Activated gamma-delta T cell (primary cell): ENCODE measurements around the gene RILPL1.
"Not testable (repeated sequence)": the region's sequence is repeated elsewhere in the genome, so short reads cannot be mapped to it uniquely, and the experiment has no call there.

Experiments
- DNase-seq: peaks from one replicate; lab custom pipeline; 2025; lab: John Stamatoyannopoulos, UW

Gene RILPL1

DNA sequence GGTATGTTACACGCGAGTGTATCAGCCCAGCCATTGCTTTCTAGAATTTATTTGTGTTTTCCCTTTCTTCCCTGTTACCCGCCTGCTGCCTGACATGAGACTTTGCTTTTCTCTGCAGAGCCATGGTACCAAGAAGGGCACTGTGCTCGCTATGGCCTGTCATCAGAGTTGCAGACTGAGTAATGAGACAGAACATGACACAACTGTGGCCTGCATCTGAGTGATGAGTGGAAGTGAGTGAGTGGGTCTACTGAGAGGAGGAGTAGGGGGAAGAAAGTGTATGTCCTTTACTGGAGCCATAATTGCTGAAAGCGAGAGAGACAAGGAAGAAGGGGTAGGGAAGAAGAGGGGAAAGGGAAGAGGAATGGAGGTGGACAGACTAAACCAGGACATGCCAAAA, 2.9 kb downstream of the RILPL1 start:
- no peak for DNase-seq

- DNase-seq: no peak
These were observed 3.8 kb downstream of the RILPL1 start for GRCh38 chr12:123529686-123530085.

- no peak for DNase-seq
These were observed 4.7 kb downstream of the RILPL1 start for GRCh38 chr12:123528858-123529257.

DNA sequence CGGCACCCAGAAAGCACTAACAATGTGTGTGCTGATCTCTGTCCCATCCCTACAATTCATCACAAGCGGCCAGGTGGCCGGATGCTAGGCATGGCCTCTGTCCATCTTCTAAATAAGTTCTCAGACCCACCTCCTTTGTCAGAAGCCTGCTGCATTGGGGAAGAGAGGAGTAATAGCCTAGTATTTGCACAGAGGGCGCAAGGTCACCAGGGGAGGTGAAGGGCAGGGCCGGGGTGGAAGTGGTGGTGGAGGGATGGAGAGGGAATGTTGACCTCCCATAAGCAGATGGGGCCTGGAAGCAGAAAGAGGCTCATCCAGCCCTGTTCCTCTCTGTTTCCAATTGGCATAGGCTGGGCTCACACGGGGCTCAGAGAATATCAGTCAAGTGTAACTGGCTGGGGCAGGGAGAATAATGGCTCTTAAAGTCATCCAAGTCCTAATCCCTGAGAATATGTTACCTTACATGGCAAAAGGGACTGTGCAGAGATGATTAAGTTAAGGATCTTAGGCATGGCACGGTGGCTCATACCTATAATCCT, 6.9 kb downstream of the RILPL1 start:
- no peak for DNase-seq

GRCh38 chr12:123524378-123524777, 9.1 kb downstream of the RILPL1 start:
- DNase-seq: no peak

GRCh38 chr12:123523518-123523917, 10.0 kb downstream of the RILPL1 start:
- DNase-seq: no peak

GRCh38 chr12:123522164-123522563, 11.4 kb downstream of the RILPL1 start:
- no peak for DNase-seq

- no peak for DNase-seq
These were observed 12.7 kb downstream of the RILPL1 start for GRCh38 chr12:123520567-123521474.

GRCh38 chr12:123519141-123520001, 14.1 kb downstream of the RILPL1 start:
- no peak for DNase-seq

- no peak for DNase-seq
These were observed 17.2 kb downstream of the RILPL1 start for GRCh38 chr12:123516216-123516780.

DNA sequence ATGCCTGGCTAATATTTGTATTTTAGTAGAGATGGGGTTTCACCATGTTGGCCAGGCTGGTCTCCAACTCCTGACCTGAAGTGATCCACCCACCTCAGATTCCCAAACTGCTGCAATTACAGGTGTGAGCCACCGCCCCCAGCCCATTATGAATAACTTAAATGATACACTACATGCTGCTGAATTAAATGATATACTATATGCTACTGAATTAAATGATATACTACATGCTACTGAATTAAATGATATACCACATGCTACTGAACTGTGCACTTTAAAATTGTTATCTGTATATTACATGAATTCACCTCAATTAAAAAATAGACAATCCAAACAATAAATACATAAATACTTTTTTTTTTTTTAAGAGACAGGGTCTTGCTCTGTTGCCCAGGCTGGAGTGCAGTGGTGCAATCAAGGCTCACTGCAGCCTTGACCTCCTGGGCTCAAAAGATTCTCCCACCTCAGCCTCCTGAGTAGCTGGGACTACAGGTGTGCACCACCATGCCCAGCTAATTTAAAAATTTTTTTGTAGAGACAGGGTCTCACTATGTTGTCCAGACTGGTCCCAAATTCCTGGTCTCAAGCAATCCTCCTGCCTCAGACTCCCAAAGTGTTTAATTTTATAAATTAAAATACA, 18.8 kb downstream of the RILPL1 start:
- not testable (repeated sequence) for DNase-seq

DNA sequence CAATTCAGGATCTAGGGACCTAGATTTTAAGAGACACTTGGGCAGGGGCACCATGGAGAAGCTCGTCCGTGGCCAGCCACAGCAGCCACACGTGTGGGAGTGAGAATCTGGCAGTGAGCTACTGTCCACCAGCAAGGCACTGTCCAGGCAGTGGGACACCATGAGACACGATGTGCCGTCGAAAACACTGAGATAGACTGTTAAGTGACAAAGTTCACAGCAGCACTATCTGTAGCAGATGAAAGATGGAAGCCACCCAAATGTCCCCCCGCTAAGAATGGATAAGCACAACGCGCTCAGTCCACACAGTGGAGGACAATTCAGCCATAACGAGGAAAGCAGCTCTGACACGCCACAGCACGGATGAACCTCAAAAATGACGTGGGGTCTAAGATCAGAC, 19.7 kb downstream of the RILPL1 start:
- DNase-seq: no peak

DNA sequence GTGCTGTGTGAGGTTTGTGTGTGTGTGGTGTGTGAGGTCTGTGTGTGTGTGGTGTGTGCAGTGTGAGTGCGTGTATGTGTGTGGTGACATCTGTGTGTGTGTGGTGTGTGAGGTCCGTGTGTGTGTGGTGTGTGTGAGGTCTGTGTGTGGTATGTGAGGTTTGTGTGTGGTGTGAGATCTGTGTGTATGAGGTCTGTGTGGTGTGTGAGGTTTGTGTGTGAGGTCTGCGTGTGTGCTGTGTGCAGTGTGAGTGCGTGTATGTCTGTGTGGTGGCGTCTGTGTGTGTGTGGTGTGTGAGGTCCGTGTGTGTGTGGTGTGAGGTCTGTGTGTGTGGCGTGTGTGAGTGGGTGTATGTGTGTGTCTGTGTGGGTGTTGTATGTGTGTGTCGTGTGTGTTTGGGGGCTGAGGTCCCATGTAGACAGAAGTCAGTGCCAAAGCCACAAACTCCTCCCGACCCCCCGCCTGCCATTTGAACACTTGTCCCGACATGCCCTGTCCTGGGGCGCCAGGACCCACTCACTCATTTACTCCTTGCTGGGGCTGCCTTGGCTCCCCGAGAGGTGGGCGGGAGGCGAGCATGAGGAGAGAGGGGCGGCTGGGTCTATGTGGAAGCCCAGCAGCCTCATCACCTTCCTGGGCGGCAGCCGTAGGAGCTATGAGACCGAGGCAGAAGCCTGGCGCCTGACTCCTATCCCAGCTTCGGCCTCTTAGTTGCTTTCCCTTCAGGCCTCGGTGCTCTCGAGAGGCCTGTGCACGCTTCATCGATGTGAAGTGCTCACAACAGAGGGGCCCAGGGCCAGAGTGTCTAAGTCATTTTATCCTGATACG, 20.5 kb downstream of the RILPL1 start:
- no peak for DNase-seq

GRCh38 chr12:123506843-123507236, 26.7 kb downstream of the RILPL1 start:
- DNase-seq: no peak

DNA sequence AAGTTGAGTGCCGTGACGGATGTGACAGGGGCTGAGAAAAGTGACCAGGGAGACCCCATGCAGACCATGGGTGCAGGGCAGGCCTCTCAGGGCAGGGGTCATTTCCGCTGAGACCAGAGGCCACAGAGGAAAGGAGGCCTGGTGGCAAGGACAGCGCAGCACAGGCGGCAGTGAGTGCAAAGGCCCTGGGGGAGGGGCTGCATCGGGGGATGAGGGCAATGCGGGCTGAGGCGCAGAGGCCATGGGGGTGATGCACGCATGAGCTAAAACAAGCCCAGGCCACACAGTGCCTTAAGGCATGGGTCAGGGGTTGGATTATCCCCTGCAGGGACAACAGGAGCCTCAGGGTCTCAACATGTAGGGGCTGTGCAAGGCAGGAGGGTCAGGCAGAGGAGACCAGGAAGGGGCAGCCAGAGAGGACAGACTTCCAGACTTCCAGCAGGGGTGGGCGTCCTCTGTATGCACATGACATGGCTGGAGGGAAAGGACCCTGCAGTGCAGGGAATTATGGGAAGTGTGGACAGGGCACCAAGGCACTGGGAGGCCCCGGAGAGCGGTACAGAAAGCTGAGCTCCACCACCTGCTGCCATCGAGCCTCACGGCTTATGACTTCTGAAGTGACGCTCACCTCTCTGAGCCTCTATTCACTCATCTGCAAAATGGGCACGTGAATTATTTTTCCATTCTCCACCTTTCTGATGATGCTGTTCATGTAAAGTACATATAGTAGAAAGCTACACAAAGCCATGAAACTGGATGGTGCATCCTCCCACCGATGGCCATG, 27.3 kb downstream of the RILPL1 start:
- DNase-seq: no peak

GRCh38 chr12:123502163-123502704, 31.3 kb downstream of the RILPL1 start:
- no peak for DNase-seq

- DNase-seq: no peak
These were observed 34.2 kb downstream of the RILPL1 start for GRCh38 chr12:123499332-123499731.

DNA sequence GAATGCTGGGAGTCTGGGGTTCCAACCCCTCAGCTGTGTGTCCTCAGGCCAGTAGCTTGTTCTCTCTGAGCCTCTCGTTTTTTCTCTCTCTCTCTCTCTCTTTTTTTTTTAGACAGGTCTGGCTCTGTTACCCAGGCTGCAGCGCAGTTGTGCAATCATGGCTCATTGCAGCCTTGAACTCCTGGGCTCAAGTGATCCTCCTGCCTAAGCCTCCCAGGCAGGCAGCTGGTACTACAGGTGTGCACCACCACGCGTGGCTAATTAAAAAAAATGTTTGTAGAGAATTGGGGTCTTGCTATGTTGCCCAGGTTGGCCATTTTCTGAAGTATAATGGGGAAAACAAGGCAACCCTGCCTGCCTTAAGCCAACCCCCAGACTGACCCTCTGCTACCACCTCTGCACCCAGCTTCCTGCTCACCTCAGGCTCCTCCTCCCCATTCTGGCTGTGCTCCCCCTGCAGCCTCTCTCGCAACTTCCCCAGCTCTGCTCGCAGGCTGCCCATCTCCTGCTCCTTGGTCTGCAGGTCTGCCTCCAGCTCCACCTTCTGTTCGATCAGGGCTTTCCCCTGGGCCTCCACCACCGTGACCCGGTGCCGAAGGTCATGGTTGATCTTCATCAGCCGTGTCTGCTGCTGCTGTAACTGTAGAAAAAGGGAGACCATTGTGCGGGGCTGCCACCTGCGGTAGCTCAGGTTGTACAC, 35.2 kb downstream of the RILPL1 start:
- DNase-seq: no peak

DNA sequence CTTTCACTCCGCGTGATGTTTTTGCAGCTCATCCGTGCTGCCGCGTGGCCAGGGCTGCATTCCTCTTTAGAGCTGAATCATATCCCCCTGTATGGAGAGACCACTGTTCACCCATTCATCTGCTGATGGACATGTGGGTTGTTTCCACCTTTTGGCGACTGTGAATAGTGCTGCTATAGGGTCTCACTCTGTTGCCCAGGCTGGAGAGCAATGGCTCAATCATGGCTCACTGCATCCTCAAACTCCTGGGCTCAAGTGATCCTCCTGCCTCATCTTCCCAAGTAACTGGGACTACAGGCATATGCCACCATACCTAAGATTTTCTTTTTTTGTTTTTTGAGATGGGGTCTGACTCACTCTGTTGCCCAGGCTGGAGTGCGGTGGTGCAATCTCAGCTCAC, 36.5 kb downstream of the RILPL1 start:
- DNase-seq: no peak
